ENCODE results near the gene FLRT1.

DNA sequence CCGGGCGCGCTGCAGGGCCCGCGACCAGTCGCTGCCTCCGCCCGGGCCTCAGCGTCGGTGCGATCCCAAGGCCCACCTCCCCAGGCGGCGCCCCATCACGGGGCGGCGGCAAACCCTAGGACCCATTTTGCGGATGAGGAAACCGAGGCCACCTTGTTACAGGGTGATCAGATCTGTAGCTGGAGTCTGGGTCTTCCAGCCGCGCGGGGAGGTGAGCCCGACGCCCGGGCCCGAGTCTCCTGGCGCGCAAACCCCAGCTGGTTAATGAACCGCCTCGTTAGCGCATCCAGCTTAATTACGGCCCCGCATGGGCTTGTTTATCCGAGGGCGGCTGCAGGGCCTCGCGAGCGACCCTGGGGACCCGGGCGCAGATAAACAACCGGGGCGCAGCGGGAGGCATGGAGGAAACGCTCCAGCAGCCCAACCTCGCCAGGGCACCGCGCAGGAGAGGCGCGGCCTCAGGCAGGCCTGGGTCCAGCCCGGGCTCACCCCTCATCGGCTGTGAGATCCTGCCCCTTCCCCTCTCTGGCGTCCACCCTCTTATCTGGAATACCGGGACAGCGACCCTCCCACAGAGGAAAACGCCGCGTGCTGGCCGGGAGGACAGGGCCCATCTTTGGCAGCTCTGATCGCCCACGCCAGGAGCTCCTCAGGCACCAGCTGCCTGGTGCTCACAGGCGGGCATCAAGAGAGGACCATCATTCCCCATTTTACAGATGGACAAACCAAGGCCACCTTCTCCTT is 34.8 kb upstream of the FLRT1 start:
- TF ChIP-seq CBX2 (IDR thresholded peaks at IDR 0.05; ENCODE audit: borderline replicate concordance, low read depth) (no peak), JUNB (IDR thresholded peaks at IDR 0.05) (no peak), MYC (IDR thresholded peaks at IDR 0.05; ENCODE audit: borderline replicate concordance, low read length) (no peak), EP300 (IDR thresholded peaks at IDR 0.05) (no peak), POLR2A (IDR thresholded peaks at IDR 0.05; ENCODE audit: low read length) (no peak), POLR2AphosphoS2 (conservative IDR thresholded peaks at IDR 0.05; ENCODE audit: low read length) (no peak), ZSCAN20 (CRISPR knock-in tag; IDR thresholded peaks at IDR 0.05) (no peak), HOXA7 (CRISPR knock-in tag; IDR thresholded peaks at IDR 0.05) (no peak), SMC3 (IDR thresholded peaks at IDR 0.05) (no peak), TP53 (CRISPR knock-in tag; IDR thresholded peaks at IDR 0.05) (no peak), RAD21 (conservative IDR thresholded peaks at IDR 0.05 in 1 of 2, IDR thresholded peaks at IDR 0.05 in 1 of 2) (no peak), ZFP36 (IDR thresholded peaks at IDR 0.05; ENCODE audit: borderline replicate concordance, partially characterized antibody) (no peak)
- TF ChIP-seq, protein P1, sequence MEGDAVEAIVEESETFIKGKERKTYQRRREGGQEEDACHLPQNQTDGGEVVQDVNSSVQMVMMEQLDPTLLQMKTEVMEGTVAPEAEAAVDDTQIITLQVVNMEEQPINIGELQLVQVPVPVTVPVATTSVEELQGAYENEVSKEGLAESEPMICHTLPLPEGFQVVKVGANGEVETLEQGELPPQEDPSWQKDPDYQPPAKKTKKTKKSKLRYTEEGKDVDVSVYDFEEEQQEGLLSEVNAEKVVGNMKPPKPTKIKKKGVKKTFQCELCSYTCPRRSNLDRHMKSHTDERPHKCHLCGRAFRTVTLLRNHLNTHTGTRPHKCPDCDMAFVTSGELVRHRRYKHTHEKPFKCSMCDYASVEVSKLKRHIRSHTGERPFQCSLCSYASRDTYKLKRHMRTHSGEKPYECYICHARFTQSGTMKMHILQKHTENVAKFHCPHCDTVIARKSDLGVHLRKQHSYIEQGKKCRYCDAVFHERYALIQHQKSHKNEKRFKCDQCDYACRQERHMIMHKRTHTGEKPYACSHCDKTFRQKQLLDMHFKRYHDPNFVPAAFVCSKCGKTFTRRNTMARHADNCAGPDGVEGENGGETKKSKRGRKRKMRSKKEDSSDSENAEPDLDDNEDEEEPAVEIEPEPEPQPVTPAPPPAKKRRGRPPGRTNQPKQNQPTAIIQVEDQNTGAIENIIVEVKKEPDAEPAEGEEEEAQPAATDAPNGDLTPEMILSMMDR (IDR thresholded peaks at IDR 0.05) = no peak
- TF ChIP-seq, protein P2, sequence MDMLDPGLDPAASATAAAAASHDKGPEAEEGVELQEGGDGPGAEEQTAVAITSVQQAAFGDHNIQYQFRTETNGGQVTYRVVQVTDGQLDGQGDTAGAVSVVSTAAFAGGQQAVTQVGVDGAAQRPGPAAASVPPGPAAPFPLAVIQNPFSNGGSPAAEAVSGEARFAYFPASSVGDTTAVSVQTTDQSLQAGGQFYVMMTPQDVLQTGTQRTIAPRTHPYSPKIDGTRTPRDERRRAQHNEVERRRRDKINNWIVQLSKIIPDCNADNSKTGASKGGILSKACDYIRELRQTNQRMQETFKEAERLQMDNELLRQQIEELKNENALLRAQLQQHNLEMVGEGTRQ (IDR thresholded peaks at IDR 0.05) = no peak

All from A549 (cell line).